HG03469 (cell line): ENCODE results near the gene CHST6.
A peak's percentile ranks its signal among the peaks of the same experiment; 100 is the strongest.
"Not testable (repeated sequence)": the region's sequence is repeated elsewhere in the genome, so short reads cannot be mapped to it uniquely, and the experiment has no call there.

Experiments used
- ATAC-seq: cut with Tn5 transposase; IDR thresholded peaks from one replicate; pipeline ENCODE4 v1.9.1; 2021; ENCODE audit warnings: mild to moderate bottlenecking, moderate library complexity, moderate number of reproducible peaks; ENCODE audit not compliant: unreplicated experiment

The CHST6 gene

GRCh38 chr16:75477680-75478473, 17.4 kb downstream of the CHST6 start:
- ATAC-seq, result peak; percentile 58

DNA sequence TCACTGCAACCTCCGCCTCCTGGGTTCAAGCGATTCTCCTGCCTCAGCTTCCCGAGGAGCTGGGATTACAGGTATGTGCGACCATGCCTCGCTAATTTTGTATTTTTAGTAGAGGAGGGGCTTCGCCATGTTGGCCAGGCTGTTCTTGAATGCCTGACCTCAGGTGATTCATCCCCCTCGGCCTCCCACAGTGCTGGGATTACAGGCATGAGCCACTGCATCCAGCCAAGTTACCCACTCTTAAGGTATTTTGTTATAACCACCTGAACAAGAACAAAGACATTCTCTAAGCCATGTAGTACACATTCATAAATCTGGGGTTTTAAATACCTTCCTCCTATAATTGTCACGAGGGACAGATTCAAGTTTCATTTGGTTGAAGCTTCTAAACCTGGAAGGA, 18.4 kb downstream of the CHST6 start:
- no peak for ATAC-seq

GRCh38 chr16:75475420-75475847, 19.8 kb downstream of the CHST6 start:
- no peak for ATAC-seq

- ATAC-seq, result no peak
These were observed 22.0 kb downstream of the CHST6 start for GRCh38 chr16:75472908-75473877.

DNA sequence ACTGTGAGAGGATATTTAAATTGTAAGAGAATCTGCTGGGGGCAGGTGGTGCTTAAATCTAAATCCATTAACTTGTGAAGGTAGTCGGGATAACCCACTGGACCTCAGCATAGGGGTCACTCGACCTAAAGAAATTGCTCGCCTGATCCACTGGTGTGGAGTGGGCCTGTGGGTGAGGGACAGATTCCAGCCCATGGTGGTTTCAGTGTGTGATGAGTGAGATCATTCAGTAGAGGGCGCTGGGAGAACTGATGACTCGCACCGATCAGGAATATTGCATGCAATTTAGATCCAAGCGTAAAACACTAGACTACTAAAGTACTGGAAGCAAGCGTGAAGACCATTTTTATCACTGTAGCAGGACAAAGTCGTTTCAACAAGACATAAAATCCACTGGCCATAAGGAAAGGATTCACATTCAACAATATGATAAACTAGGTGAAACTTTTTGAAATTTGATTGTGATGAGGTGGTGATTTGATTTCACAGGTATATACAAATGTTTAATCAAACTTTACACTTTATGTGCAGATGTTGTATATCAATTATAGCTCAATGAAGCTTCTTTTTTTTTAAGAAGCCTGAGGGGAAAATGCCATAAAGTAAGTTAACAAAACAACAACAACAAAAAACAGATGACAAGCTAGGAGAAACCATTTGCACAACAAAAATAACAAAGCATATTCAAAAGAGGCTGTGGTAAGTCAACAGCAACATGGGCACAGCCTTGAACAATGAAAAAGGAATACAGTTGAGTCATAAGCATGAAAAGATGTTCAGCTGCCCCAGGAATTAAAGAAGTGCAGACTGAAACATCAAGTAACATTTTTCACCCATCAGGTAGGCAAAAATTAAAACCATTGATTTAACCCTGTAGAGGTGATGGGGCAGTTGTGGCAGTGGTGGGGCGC, 23.3 kb downstream of the CHST6 start:
- no peak for ATAC-seq

- no peak for ATAC-seq
These were observed 28.5 kb downstream of the CHST6 start for GRCh38 chr16:75466760-75467159.

- ATAC-seq, result peak; percentile 87
These were observed 30.9 kb downstream of the CHST6 start, which contains the start of gene TMEM170A for GRCh38 chr16:75464122-75464918. TSS of gene TMEM170A (minus strand) at chr16:75464689. CDS start at chr16:75464600, 89 bp downstream.

DNA sequence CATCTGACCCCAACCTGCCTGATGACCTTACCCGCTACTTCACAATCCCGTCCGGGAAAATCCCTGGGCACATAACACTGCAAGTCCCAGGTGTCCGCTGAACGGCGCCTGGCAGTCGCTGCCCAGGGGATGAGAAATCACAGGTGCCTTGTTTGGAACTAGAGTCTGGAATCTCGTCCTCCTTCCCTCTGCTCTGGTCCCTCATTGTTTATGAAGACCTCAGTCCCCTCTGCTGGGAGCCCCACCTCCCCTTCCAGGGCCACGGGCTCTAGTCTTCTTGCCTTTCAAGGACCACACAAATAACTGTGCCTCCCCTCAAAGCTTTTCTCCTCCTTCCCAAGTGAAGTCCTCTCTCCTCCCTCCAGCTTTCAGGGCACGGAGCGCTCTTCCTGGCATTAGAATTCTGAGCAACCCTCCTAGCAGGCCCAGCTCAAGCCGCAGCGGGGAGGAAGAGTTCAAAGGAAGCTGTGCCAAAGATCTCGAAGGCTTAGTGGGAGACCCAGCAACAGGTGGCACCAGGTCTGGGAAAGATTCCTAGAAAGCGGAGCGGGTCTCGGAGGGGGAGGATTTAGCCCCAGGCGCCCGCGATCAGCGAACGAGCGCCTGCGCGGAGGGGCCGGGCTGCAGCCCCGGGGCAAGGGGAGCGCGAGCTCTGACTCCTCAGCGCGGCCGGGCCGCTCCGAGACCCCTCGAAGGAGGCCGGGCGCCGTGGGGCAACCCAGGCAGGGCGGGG, 31.7 kb downstream of the CHST6 start:
- not testable (repeated sequence) for ATAC-seq

DNA sequence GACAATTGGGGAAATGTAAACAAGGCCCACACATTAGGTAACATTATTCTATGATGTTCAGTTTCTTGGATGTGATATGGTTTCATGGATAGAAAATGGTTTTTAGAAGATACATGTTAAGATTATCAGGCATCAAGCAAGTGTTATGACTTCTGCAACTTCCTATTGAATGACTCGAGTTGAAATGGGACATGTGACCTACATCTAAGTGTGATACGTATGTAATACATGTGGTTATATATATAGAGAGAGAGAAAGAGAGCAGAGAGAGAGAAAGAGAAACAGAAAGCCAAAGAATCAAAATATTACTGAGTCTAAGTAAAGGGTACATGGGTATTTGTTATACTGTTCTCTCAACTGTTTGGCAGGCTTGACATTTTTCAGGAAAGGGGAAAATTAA, 32.4 kb downstream of the CHST6 start:
- ATAC-seq, result no peak

- no peak for ATAC-seq
These were observed 33.7 kb downstream of the CHST6 start for GRCh38 chr16:75461575-75461974.

GRCh38 chr16:75460446-75460845, 34.8 kb downstream of the CHST6 start:
- no peak for ATAC-seq

- ATAC-seq, result no peak
These were observed 35.5 kb downstream of the CHST6 start for GRCh38 chr16:75459691-75460090.

DNA sequence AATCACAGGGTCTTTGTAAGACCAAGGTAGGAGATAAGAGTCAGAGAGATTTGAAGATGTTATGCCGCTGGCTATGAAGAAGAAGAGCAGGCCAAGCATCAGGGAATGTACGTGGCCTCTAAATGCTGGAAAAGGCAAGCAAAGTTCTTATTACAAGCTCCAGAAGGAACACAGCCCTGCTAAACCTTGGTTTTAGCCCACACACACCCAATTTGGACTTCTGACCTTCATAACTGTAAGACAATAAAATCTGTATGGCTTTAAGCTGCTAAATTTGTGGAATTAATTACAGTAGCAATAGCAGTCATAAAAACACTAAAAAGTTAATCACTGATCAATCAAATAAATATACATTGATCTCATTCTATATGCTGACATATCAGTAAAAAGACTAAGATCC, 36.8 kb downstream of the CHST6 start:
- no peak for ATAC-seq

DNA sequence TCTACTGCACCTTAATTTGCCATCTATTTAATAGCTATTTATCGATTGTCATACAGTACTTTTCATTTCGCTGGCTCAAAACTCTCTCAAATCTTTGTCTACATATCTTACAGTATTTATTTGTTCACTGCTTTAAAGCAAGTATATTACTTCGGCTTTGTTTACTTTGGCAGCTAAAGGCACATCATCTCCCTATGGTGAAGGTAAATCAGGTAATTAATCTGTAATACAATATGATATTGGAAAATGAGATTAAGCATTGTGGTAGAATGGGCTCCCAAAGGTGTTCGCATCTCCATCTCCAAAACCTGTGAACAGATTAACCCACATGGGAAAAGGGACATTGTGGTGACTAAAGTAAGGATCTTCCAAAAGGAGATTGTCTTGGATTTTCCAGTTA, 37.2 kb downstream of the CHST6 start:
- ATAC-seq, result no peak

GRCh38 chr16:75457485-75458021, 37.7 kb downstream of the CHST6 start:
- ATAC-seq, result no peak

GRCh38 chr16:75456971-75457370, 38.3 kb downstream of the CHST6 start:
- no peak for ATAC-seq

- ATAC-seq, result not testable (repeated sequence)
These were observed 38.8 kb downstream of the CHST6 start for GRCh38 chr16:75456486-75456885.

DNA sequence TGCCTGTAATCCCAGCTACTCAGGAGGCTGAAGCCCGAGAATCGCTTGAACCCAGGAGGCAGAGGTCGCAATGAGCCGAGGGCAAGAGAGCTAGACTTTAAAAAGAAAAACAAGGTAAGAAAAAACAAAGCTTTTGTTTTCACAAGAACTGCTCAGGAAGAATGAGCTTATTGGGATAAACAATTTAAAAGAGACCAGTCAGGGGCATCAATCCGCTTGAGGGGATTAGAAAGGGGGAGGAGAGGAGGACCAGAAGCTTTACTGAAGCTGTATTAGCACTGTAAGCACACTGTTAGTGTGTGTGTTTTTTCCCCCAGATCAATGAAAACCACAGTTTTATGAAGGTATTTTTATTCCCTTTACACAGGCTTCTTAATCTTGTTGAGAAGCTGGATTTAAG, 39.6 kb downstream of the CHST6 start:
- no peak for ATAC-seq
